Measurements from ENCODE around the gene CALML6. TPM values are rescaled to one million over a fixed set of nuclear protein-coding genes. Genes with fewer than 3 reads are reported as not detected.

CALML6 gene
- total and polyA plus RNA-seq, 2 experiments from 2014 or later = 0.87 TPM; not detected in 1

- DNase-seq (ENCODE audit: low spot score) (no peak), ATAC-seq (no peak)
- TF ChIP-seq STAT1 (IDR thresholded peaks at IDR 0.05; ENCODE audit: unreplicated experiment) (no peak), EZH2phosphoT487 (IDR thresholded peaks at IDR 0.05; ENCODE audit: unreplicated experiment) (no peak), ZNF331 (CRISPR knock-in tag; IDR thresholded peaks at IDR 0.05; ENCODE audit: low read depth) (no peak), EZH2 (IDR thresholded peaks at IDR 0.05; ENCODE audit: low read depth, unreplicated experiment) (no peak), ZNF114 (CRISPR knock-in tag; IDR thresholded peaks at IDR 0.05) (no peak), POLR2AphosphoS5 (IDR thresholded peaks at IDR 0.05; ENCODE audit: low read depth) (no peak), NANOG (IDR thresholded peaks at IDR 0.05; ENCODE audit: borderline replicate concordance) (no peak), JUNB (IDR thresholded peaks at IDR 0.05; ENCODE audit: unreplicated experiment) (no peak), CREB1 (CRISPR knock-in tag; IDR thresholded peaks at IDR 0.05; ENCODE audit: low read depth) (no peak), ZNF462 (CRISPR knock-in tag; IDR thresholded peaks at IDR 0.05) (no peak), REST (IDR thresholded peaks at IDR 0.05; ENCODE audit: unreplicated experiment) (no peak)
- TF ChIP-seq, protein P1, sequence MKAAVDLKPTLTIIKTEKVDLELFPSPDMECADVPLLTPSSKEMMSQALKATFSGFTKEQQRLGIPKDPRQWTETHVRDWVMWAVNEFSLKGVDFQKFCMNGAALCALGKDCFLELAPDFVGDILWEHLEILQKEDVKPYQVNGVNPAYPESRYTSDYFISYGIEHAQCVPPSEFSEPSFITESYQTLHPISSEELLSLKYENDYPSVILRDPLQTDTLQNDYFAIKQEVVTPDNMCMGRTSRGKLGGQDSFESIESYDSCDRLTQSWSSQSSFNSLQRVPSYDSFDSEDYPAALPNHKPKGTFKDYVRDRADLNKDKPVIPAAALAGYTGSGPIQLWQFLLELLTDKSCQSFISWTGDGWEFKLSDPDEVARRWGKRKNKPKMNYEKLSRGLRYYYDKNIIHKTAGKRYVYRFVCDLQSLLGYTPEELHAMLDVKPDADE (IDR thresholded peaks at IDR 0.05) = no peak
- TF ChIP-seq, protein P2, sequence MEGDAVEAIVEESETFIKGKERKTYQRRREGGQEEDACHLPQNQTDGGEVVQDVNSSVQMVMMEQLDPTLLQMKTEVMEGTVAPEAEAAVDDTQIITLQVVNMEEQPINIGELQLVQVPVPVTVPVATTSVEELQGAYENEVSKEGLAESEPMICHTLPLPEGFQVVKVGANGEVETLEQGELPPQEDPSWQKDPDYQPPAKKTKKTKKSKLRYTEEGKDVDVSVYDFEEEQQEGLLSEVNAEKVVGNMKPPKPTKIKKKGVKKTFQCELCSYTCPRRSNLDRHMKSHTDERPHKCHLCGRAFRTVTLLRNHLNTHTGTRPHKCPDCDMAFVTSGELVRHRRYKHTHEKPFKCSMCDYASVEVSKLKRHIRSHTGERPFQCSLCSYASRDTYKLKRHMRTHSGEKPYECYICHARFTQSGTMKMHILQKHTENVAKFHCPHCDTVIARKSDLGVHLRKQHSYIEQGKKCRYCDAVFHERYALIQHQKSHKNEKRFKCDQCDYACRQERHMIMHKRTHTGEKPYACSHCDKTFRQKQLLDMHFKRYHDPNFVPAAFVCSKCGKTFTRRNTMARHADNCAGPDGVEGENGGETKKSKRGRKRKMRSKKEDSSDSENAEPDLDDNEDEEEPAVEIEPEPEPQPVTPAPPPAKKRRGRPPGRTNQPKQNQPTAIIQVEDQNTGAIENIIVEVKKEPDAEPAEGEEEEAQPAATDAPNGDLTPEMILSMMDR (conservative IDR thresholded peaks at IDR 0.05; ENCODE audit: low read depth in 2 of 2) = no peak
- Histone ChIP-seq H3K79me2 (replicated peaks; ENCODE audit: insufficient read depth) (no peaks in the 10 kb centered on the region), H3K4me3 (no peak overlapping the region), H3K4me2 (no peak overlapping the region), H3F3A (replicated peaks; ENCODE audit: low read depth) (0 out of 2 replicates have a peak, but pooled peaks cover 2% of the 10 kb centered on the region), H3K27ac (ENCODE audit: low read depth) (no peak overlapping the region), H3K27me3 (ENCODE audit: insufficient read depth) (no peaks in the 10 kb centered on the region), H3K36me3 (ENCODE audit: insufficient read depth) (no peaks in the 10 kb centered on the region), H3K9me2 (ENCODE audit: insufficient read depth) (no peaks in the 10 kb centered on the region), H2AFZ (no peak overlapping the region), H3K4me1 (ENCODE audit: insufficient read depth) (peaks cover 5% of the 10 kb centered on the region; the same call in 1 of the 2 replicates), H4K20me1 (replicated peaks; ENCODE audit: insufficient read depth) (no peaks in the 10 kb centered on the region)
- Mint-ChIP-seq H3K27ac (no peak overlapping the region), H3K4me3 (no peak overlapping the region), H3K27me3 (ENCODE audit: insufficient read depth, low read depth, poor library complexity) (peaks cover 8% of the 10 kb centered on the region), H3K4me1 (peaks cover 11% of the 10 kb centered on the region), H3K36me3 (ENCODE audit: low read depth) (no peaks in the 10 kb centered on the region; the same call in 1 of the 3 replicates), H3K9me3 (no peaks in the 10 kb centered on the region)
These were observed 3.6 kb upstream of the CALML6 start for GRCh38 chr1:1911350-1912041.

Data from GM23338 (cell line).